Thoracic aorta (tissue), 2 donors: ENCODE data around the gene PCDH12. TPM values are rescaled to one million over a fixed set of nuclear protein-coding genes. Genes with fewer than 3 reads are reported as not detected.
A peak's percentile ranks its signal among the peaks of the same experiment; 100 is the strongest.

Experiments used
- ATAC-seq: fragments of 150-250 bp; one replicate; pipeline ENCODE4 v1.8.0; 2017; ENCODE audit warnings: low read depth; ENCODE audit not compliant: insufficient number of reproducible peaks, low FRiP score
- DNase-seq: peaks from one replicate; pipeline ENCODE4 v3.0.0-alpha.2; 2020; ENCODE audit warnings: low spot score
- H3K27ac ChIP-seq, 2 donors: fragments of 200-600 bp; sonication (generic); 1 replicate in 1 of 2; 2 replicates in 1 of 2; pipeline ENCODE4 v1.5.1; 2016; ENCODE audit warnings: mild to moderate bottlenecking in 2 of 2, moderate library complexity in 2 of 2
- H3K27me3 ChIP-seq: fragments of 200-600 bp; sonication (generic); replicated peaks from 2 replicates; pipeline ENCODE4 v1.6.0; 2016; ENCODE audit warnings: mild to moderate bottlenecking; ENCODE audit not compliant: insufficient read depth
- H3K36me3 ChIP-seq: fragments of 200-600 bp; sonication (generic); one replicate; pipeline ENCODE4 v1.5.1; 2016
- H3K4me1 ChIP-seq, 2 donors: fragments of 200-600 bp; sonication (generic); 1 replicate in 1 of 2; 2 replicates in 1 of 2; pipeline versions ENCODE4 v1.5.1 to v1.6.0; 2016; ENCODE audit warnings: low read depth in 2 of 2, mild to moderate bottlenecking in 1 of 2; ENCODE audit not compliant: control insufficient read depth in 1 of 2
- H3K4me3 ChIP-seq: fragments of 200-600 bp; sonication (generic); 2 replicates; pipeline ENCODE4 v1.5.1; 2016; ENCODE audit warnings: mild to moderate bottlenecking
- H3K9me3 ChIP-seq: fragments of 200-600 bp; sonication (generic); 2 replicates; pipeline ENCODE4 v1.5.1; 2016
- CTCF ChIP-seq: fragments of 200-600 bp; sonication (generic); IDR thresholded peaks from one replicate; pipeline ENCODE4 v1.5.1; 2019; ENCODE audit warnings: antibody characterized with exemption
- total RNA-seq, 2 donors: library from RNA; depleted of rRNA; stranded (reverse); fragments of >200 nt; gene quantifications; one replicate each; pipeline versions ENCODE4 v1.1.0 to v1.2.3, GENCODE V29; 2016

PCDH12 gene
- total RNA-seq, 2 donors from 2014 or later: 5.1 to 5.2 TPM

DNA sequence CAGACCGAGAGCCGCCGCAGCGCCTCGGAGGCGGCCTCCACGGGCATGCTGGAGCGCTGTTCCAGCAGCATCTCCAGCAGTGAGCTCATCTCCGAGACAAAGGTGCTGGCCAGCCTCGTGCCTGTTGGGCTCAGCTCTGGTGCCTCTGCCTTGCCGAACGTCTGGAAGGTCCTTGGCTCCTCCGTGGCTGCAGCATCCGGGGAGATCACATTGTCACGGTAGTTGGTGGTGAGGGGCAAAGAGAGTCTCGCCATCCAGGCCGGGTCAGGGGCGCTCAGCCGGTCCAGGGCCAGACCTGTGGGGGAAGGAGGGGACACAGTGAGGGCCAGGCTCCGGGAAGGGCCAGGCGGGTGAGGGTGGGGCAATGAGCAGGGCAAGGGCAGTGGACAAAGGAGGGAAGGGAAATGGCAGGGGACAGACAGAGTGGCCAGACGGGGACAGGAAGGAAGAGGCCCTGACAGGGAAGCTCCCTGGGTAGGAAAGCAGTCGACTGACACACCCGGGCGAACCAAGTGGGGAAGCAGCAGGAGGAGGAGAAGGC is 12.4 kb downstream of the PCDH12 start:
- no peaks in the 10 kb centered on the region for H3K9me3 ChIP-seq
- no peak overlapping the region for H3K27ac ChIP-seq
- no peaks in the 10 kb centered on the region for H3K36me3 ChIP-seq
- TF ChIP-seq CTCF: no peak
- DNase-seq (no peak), ATAC-seq (no peak)
- no peaks in the 10 kb centered on the region for H3K27me3 ChIP-seq
- no peak overlapping the region for H3K4me3 ChIP-seq
- H3K4me1 ChIP-seq: peaks cover 11 to 24% of the 10 kb centered on the region in 2 donors

DNA sequence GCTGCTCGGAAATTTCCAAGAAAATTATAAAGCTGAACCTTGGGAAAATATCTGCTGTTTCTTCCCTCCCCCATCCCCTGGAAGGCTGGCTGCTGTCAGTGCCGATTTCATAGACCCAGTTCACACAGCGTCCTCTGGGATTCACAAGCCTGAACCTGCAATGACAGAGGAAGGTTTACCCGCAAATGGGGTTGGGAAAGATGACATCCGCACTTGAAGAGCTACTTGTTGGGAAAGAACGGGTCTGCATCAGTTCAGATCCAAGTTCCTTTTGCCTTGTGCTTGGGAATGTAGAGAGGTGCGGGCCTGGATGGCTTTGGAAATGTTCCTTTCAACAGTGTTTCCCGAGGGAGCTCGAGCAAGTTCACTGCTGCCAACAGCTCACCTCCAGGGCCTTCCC is 13.9 kb downstream of the PCDH12 start:
- Histone ChIP-seq H3K4me1 (peaks cover 14 to 28% of the 10 kb centered on the region in 2 donors), H3K9me3 (no peaks in the 10 kb centered on the region), H3K27me3 (no peaks in the 10 kb centered on the region), H3K36me3 (peaks cover 6% of the 10 kb centered on the region), H3K27ac (no peak overlapping the region), H3K4me3 (no peak overlapping the region)
- ATAC-seq (no peak), DNase-seq (no peak)
- TF ChIP-seq CTCF: no peak

DNA sequence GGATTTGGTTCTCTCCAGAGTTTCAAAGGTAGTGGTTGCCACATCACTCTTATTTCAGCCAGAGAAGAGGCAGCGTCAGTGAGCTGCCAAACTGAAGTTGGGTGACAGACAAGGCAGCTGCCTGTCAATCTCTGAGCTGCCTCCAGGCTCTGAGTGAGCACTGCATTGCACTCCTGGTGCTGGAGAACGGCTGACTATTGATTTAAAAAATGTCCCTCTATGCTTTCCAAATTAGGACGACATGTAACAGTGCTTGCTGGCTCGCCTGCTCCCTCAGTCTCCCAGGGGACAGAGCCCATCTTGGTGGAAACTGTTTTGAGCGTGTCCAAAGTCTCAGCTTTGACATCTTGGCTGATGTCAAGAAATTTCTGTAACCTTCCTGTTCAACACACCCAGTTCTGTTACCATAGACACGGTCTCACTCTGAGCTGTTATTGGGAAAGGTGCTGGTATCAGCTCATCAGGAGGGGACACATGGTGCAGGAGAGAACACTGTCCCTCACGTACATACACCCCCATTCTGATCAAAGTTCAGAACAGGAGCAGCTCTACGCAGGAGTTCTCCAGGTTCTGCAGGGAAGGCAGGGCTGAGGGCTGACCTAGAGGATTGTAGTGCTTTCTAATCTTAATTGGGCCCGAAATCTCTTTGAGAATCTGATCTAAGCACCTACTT is 15.7 kb downstream of the PCDH12 start:
- Histone ChIP-seq H3K27ac (peak overlapping the region; percentile 85 to 92), H3K4me1 (peaks cover 14 to 28% of the 10 kb centered on the region in 2 donors), H3K27me3 (no peaks in the 10 kb centered on the region), H3K9me3 (no peaks in the 10 kb centered on the region), H3K36me3 (peaks cover 16% of the 10 kb centered on the region), H3K4me3 (no peak overlapping the region)
- DNase-seq (no peak), ATAC-seq (peak; percentile 48)
- TF ChIP-seq CTCF: no peak

GRCh38 chr5:141941779-141942178 is 16.2 kb downstream of the PCDH12 start:
- no peak for TF ChIP-seq CTCF
- H3K36me3 ChIP-seq: peaks cover 22% of the 10 kb centered on the region

DNA sequence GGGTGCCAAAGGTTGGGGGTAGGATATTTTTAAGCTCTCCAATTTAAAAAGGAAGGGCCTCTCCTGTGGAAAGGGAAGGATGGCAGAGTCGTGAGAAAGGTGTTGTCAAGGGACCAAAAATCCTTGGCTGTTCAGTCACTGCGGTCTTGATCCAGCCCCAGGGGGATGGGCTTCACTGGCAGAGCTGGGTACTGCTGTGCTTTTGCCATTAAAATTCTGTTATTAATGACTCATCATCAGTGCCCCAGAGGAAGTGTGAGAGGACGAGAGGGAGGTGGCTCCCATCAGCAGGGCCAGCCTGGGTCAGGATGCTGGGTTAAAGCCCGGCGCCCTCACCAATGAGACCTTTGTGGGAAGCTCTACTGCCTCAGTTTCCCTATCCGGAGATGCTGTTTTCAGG is 16.7 kb downstream of the PCDH12 start:
- DNase-seq (peak; percentile 25), ATAC-seq (peak; percentile 78)
- peaks cover 27% of the 10 kb centered on the region for H3K36me3 ChIP-seq
- H3K27ac ChIP-seq: peak overlapping the region; percentile 85 to 92
- H3K9me3 ChIP-seq: no peaks in the 10 kb centered on the region
- no peak for TF ChIP-seq CTCF
- peak overlapping the region; percentile 6 for H3K4me3 ChIP-seq
- no peaks in the 10 kb centered on the region for H3K27me3 ChIP-seq
- H3K4me1 ChIP-seq: peaks cover 14 to 28% of the 10 kb centered on the region in 2 donors

More at GRCh38 chr5:141941779-141942178, 16.2 kb downstream of the PCDH12 start:
- Histone ChIP-seq H3K4me1 (peaks cover 14 to 28% of the 10 kb centered on the region in 2 donors), H3K27ac (peak overlapping the region; percentile 85 to 92), H3K4me3 (no peak overlapping the region), H3K27me3 (no peaks in the 10 kb centered on the region), H3K9me3 (no peaks in the 10 kb centered on the region)
- ATAC-seq (no peak), DNase-seq (no peak)
